ENCODE measurements around the gene CORIN. TPM values are rescaled to one million over a fixed set of nuclear protein-coding genes. Genes with fewer than 3 reads are reported as not detected.

CORIN gene
- total RNA-seq, 4 donors from 2014 or later: 0.11 to 0.96 (median 0.21) TPM

GRCh38 chr4:47733302-47734175, 104.3 kb downstream of the CORIN start:
- no peaks in the 10 kb centered on the region for H3K4me1 ChIP-seq
- H3K9me3 ChIP-seq: no peaks in the 10 kb centered on the region
- H3K27ac ChIP-seq: no peak overlapping the region
- 56 to 57% methylated on average over 9 of the region's 9 CpGs for WGBS, 2 donors
- H3K4me3 ChIP-seq (replicated peaks in 1 of 3): no peak overlapping the region
- intact Hi-C loops (cut with DNase I): no loop called here
- no peaks in the 10 kb centered on the region for H3K27me3 ChIP-seq
- no peak for DNase-seq
- TF ChIP-seq POLR2A (IDR thresholded peaks at IDR 0.05): no peak
- no peak for TF ChIP-seq CTCF (IDR thresholded peaks at IDR 0.05)
- H3K36me3 ChIP-seq: no peaks in the 10 kb centered on the region

- intact Hi-C loops (cut with DNase I): no loop called here
- TF ChIP-seq POLR2A (IDR thresholded peaks at IDR 0.05) (no peak), CTCF (IDR thresholded peaks at IDR 0.05) (no peak)
- Histone ChIP-seq H3K27me3 (no peaks in the 10 kb centered on the region), H3K4me1 (no peaks in the 10 kb centered on the region), H3K36me3 (no peaks in the 10 kb centered on the region), H3K9me3 (no peaks in the 10 kb centered on the region), H3K4me3 (replicated peaks in 1 of 3) (no peak overlapping the region), H3K27ac (no peak overlapping the region)
- DNase-seq: no peak
- 86 to 90% methylated on average over 3 of the region's 3 CpGs for WGBS, 2 donors
These were observed 106.7 kb downstream of the CORIN start for GRCh38 chr4:47731182-47731581.

- DNase-seq: no peak
- no peaks in the 10 kb centered on the region for H3K36me3 ChIP-seq
- no peaks in the 10 kb centered on the region for H3K4me1 ChIP-seq
- no peaks in the 10 kb centered on the region for H3K27me3 ChIP-seq
- H3K9me3 ChIP-seq: no peaks in the 10 kb centered on the region
- 77 to 84% methylated on average over 6 of the region's 6 CpGs for WGBS, 2 donors
- no peak overlapping the region for H3K27ac ChIP-seq
- H3K4me3 ChIP-seq (replicated peaks in 1 of 3): no peak overlapping the region
- TF ChIP-seq POLR2A (IDR thresholded peaks at IDR 0.05): no peak
- no peak for TF ChIP-seq CTCF (IDR thresholded peaks at IDR 0.05)
- intact Hi-C loops (cut with DNase I): no loop called here
These were observed 108.7 kb downstream of the CORIN start for GRCh38 chr4:47729131-47729680.

GRCh38 chr4:47721892-47722575, 115.8 kb downstream of the CORIN start:
- intact Hi-C loops (cut with DNase I): no loop called here
- Histone ChIP-seq H3K4me1 (no peaks in the 10 kb centered on the region), H3K36me3 (no peaks in the 10 kb centered on the region), H3K9me3 (no peaks in the 10 kb centered on the region), H3K4me3 (replicated peaks in 1 of 3) (no peak overlapping the region), H3K27me3 (no peaks in the 10 kb centered on the region), H3K27ac (no peak overlapping the region)
- TF ChIP-seq CTCF (IDR thresholded peaks at IDR 0.05): no peak
- TF ChIP-seq POLR2A (IDR thresholded peaks at IDR 0.05): no peak
- no peak for DNase-seq
- 84 to 88% methylated on average over 5 of the region's 5 CpGs for WGBS, 2 donors

- WGBS, 2 donors: 86 to 87% methylated on average over 6 of the region's 6 CpGs
- Histone ChIP-seq H3K4me1 (no peaks in the 10 kb centered on the region), H3K27me3 (no peaks in the 10 kb centered on the region), H3K4me3 (replicated peaks in 1 of 3) (no peak overlapping the region), H3K9me3 (no peaks in the 10 kb centered on the region), H3K27ac (no peak overlapping the region), H3K36me3 (no peaks in the 10 kb centered on the region)
- intact Hi-C loops (cut with DNase I): no loop called here
- no peak for TF ChIP-seq POLR2A (IDR thresholded peaks at IDR 0.05)
- no peak for TF ChIP-seq CTCF (IDR thresholded peaks at IDR 0.05)
- DNase-seq: no peak
These were observed 116.4 kb downstream of the CORIN start for GRCh38 chr4:47721485-47721884.
